Calu3 (cell line): ENCODE measurements around the gene HDLBP. TPM values are rescaled to one million over a fixed set of nuclear protein-coding genes. Genes with fewer than 3 reads are reported as not detected.
"Not testable (repeated sequence)": the region's sequence is repeated elsewhere in the genome, so short reads cannot be mapped to it uniquely, and the experiment has no call there.

ENCODE experiments used
- BruUV-seq: library from RNA; stranded (reverse); fragments of 400-500 nt; replicated peaks from 2 replicates; lab custom pipeline; 2021; lab: Mats Ljungman, UMichigan
- CTCF ChIA-PET: fragments of 300-600 bp; sonication (Branson Sonifier 250); formaldehyde crosslinking; loops from one replicate; lab custom pipeline; 2022; ENCODE audit warnings: antibody characterized with exemption; lab: Charles Lee
- DNase-seq: peaks from one replicate; pipeline ENCODE4 v3.0.0; 2022
- H3K27ac Mint-ChIP-seq: one replicate; pipeline ENCODE4 v1.8.0; 2022; ENCODE audit warnings: mixed read lengths; ENCODE audit not compliant: unreplicated experiment
- H3K27me3 Mint-ChIP-seq: one replicate; pipeline ENCODE4 v1.8.0; 2022; ENCODE audit warnings: mixed read lengths; ENCODE audit not compliant: unreplicated experiment
- H3K36me3 Mint-ChIP-seq: one replicate; pipeline ENCODE4 v1.8.0; 2022; ENCODE audit warnings: mild to moderate bottlenecking, moderate library complexity, mixed read lengths; ENCODE audit not compliant: insufficient read depth, unreplicated experiment
- H3K4me1 Mint-ChIP-seq: one replicate; pipeline ENCODE4 v1.8.0; 2022; ENCODE audit warnings: mild to moderate bottlenecking, low read depth, mixed read lengths; ENCODE audit not compliant: unreplicated experiment
- H3K4me3 Mint-ChIP-seq: one replicate; pipeline ENCODE4 v1.8.0; 2022; ENCODE audit warnings: mild to moderate bottlenecking, low read depth, moderate library complexity, mixed read lengths; ENCODE audit not compliant: unreplicated experiment
- H3K9me3 Mint-ChIP-seq: one replicate; pipeline ENCODE4 v1.8.0; 2022; ENCODE audit warnings: low read depth, mixed read lengths; ENCODE audit not compliant: unreplicated experiment
- intact Hi-C: fragments of 100-400 bp; cut with micrococcal nuclease; formaldehyde crosslinking; loops from one replicate; pipeline ENCODE4 v1.10.0; 2022; ENCODE audit not compliant: unreplicated experiment
- total RNA-seq: library from RNA; stranded (reverse); gene quantifications from 2 replicates; pipeline ENCODE4 v1.2.3, GENCODE V29; 2022
- TF ChIP-seq, protein P1 (sequence below): fragments of 200-600 bp; IDR thresholded peaks from one replicate; pipeline ENCODE4 v1.8.0; 2022; ENCODE audit warnings: antibody characterized with exemption; ENCODE audit not compliant: unreplicated experiment

The HDLBP gene
- total RNA-seq, 1 experiment from 2014 or later = 493 TPM

DNA sequence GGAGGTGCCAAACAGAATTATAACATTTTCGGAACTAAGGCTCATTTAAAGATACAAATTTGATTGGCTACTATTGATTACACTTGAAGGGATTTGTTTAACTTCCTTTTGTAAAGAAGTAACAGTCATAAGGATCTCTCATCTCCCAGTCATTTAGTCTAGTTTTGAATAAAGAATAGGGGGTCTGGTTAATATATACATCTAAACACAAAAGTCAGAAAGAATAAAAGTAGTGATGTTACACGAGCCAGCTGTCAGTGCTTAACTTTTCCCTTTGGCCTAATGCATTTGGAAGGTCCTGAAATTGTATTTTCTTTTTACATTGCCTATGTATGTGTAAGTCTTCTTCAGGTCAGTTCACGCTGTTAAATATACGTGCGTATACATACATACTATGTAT is 8.3 kb upstream of the HDLBP start:
- Mint-ChIP-seq H3K4me3 (no peak overlapping the region), H3K27ac (no peak overlapping the region), H3K4me1 (peaks cover 32% of the 10 kb centered on the region), H3K27me3 (no peaks in the 10 kb centered on the region), H3K9me3 (no peaks in the 10 kb centered on the region), H3K36me3 (peaks cover 52% of the 10 kb centered on the region)
- intact Hi-C loops = no loop called here
- no TSS peak for BruUV-seq
- no peak for DNase-seq
- CTCF ChIA-PET = no interaction called here
- TF ChIP-seq, protein P1, sequence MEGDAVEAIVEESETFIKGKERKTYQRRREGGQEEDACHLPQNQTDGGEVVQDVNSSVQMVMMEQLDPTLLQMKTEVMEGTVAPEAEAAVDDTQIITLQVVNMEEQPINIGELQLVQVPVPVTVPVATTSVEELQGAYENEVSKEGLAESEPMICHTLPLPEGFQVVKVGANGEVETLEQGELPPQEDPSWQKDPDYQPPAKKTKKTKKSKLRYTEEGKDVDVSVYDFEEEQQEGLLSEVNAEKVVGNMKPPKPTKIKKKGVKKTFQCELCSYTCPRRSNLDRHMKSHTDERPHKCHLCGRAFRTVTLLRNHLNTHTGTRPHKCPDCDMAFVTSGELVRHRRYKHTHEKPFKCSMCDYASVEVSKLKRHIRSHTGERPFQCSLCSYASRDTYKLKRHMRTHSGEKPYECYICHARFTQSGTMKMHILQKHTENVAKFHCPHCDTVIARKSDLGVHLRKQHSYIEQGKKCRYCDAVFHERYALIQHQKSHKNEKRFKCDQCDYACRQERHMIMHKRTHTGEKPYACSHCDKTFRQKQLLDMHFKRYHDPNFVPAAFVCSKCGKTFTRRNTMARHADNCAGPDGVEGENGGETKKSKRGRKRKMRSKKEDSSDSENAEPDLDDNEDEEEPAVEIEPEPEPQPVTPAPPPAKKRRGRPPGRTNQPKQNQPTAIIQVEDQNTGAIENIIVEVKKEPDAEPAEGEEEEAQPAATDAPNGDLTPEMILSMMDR = no peak

DNA sequence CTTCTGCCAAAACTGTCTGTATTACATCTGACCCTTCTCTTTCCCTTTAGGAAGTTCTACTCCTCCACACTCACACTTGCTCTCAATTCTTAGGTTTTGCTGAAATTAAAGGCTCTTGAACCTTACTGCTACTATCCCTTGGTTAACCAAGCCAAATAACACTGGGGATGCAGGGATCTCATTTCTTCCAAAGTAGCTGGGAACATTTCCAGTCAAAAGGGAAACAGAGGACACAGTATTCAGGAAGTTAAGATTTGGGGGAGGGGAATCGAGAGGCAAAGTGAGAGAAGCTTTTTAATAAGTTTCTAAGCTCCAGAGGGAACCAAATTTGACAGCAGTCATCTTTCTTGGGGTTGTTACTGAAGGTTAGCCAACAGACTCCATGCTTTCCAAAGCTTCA is 6.4 kb upstream of the HDLBP start:
- H3K9me3 Mint-ChIP-seq = no peaks in the 10 kb centered on the region
- peaks cover 55% of the 10 kb centered on the region for H3K36me3 Mint-ChIP-seq
- no peak overlapping the region for H3K4me3 Mint-ChIP-seq
- no TSS peak for BruUV-seq
- TF ChIP-seq, protein P1 = no peak
- CTCF ChIA-PET = interaction anchor here (0.6 kb wide), 1 partner anchor 88 kb away, joined by 3 read pairs; no protein-coding TSS in a partner anchor
- no peaks in the 10 kb centered on the region for H3K27me3 Mint-ChIP-seq
- peak overlapping the region; percentile 62 for H3K27ac Mint-ChIP-seq
- DNase-seq = no peak
- intact Hi-C loops = no loop called here
- peaks cover 50% of the 10 kb centered on the region for H3K4me1 Mint-ChIP-seq

DNA sequence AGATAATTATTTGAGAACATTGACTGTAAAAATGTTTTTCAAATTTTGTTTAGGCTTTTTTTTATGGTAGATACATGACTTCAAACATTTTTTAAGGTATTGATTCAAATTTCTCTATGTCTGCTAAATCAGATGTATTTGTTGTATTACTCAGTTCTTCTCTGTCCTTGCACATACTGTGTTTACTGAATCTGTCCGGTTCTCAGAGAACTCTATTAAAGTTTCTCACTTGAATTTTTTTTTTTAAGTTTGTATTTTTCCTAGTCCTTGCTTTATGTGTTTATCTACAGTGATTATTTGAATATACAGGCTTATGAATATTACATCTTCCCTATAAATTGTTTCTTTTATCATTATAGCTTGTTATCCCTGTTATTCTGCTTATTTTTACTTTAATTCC is 5.6 kb upstream of the HDLBP start:
- Mint-ChIP-seq H3K4me3 (peak overlapping the region; percentile 7), H3K36me3 (peaks cover 61% of the 10 kb centered on the region), H3K27ac (peak overlapping the region; percentile 62), H3K4me1 (peaks cover 52% of the 10 kb centered on the region), H3K27me3 (no peaks in the 10 kb centered on the region), H3K9me3 (no peaks in the 10 kb centered on the region)
- intact Hi-C loops = no loop called here
- DNase-seq = no peak
- BruUV-seq = no TSS peak
- CTCF ChIA-PET = no interaction called here
- TF ChIP-seq, protein P1 = no peak

DNA sequence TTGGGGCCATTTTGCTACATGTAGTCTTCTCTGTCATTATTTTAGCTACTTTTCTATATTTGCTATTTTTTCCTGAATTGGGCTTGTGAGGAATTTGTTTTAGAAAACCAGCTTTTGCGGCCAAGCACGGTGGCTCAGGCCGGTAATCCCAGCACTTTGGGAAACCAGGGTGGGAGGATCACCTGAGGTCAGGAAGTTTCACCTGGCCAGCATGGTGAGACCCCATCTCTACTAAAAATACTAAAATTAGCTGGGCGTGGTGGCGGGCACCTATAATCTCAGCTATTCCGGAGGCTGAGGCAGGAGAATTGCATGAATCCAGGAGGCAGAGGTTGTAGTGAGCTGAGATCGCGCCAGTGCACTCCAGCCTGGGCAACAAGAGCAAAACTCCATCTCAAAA is 4.9 kb upstream of the HDLBP start:
- no peak for DNase-seq
- Mint-ChIP-seq H3K27ac (no peak overlapping the region), H3K36me3 (peaks cover 66% of the 10 kb centered on the region), H3K4me3 (peak overlapping the region; percentile 7), H3K4me1 (peaks cover 50% of the 10 kb centered on the region), H3K27me3 (no peaks in the 10 kb centered on the region), H3K9me3 (no peaks in the 10 kb centered on the region)
- TF ChIP-seq, protein P1 = no peak
- intact Hi-C loops = no loop called here
- BruUV-seq = no TSS peak
- CTCF ChIA-PET = no interaction called here

DNA sequence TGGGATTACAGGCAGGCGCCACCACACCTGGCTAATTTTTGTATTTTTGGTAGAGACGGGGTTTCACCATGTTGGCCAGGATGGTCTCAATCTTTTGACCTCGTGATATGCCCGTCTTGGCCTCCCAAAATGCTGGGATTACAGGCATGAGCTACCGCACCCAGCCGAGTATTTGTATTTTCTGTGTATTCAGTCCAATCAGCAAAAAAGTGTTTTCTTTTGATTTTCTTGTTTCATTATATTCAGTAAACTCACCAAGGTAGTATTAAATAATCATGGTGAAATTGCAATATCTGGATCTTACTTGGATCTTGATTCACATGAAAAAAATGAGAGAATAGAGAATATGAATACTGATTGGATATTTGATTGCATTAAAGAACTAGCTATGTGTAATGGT is 3.4 kb upstream of the HDLBP start:
- CTCF ChIA-PET, DNase-seq, H3K27me3 Mint-ChIP-seq, H3K9me3 Mint-ChIP-seq, BruUV-seq, H3K27ac Mint-ChIP-seq: not testable (repeated sequence)
- intact Hi-C loops = loop anchor here (5.0 kb wide), 1 partner anchor 33 kb away; no protein-coding TSS in a partner anchor
- Mint-ChIP-seq H3K36me3 (peaks cover 75% of the 10 kb centered on the region), H3K4me3 (peak overlapping the region; percentile 97), H3K4me1 (peaks cover 44% of the 10 kb centered on the region)
